ENCODE data around the gene PCSK7.

GRCh38 chr11:117251506-117251905, 19.6 kb upstream of the PCSK7 start:
- TF ChIP-seq NFE2L2 (IDR thresholded peaks at IDR 0.05; ENCODE audit: low read depth, low read length) (no peak), CTCF (conservative IDR thresholded peaks at IDR 0.05; ENCODE audit: low read depth, low read length) (no peak), CHD1 (IDR thresholded peaks at IDR 0.05; ENCODE audit: low read depth, low read length) (no peak), POLR2A (IDR thresholded peaks at IDR 0.05; ENCODE audit: low read depth, low read length) (no peak), MXI1 (IDR thresholded peaks at IDR 0.05; ENCODE audit: borderline replicate concordance, low read depth, low read length) (no peak), SMC3 (IDR thresholded peaks at IDR 0.05; ENCODE audit: low read depth, low read length) (no peak), USF2 (IDR thresholded peaks at IDR 0.05; ENCODE audit: low read depth, low read length) (no peak), BHLHE40 (IDR thresholded peaks at IDR 0.05; ENCODE audit: low read depth, low read length) (no peak), CEBPB (IDR thresholded peaks at IDR 0.05; ENCODE audit: low read depth, low read length) (no peak)
